GM12878 (cell line): ENCODE measurements around the gene TMIGD3. TPM values are rescaled to one million over a fixed set of nuclear protein-coding genes. Genes with fewer than 3 reads are reported as not detected.

ENCODE experiments used
- ATAC-seq: fragments of 200-7000 bp; cut with Tn5 transposase; 3 replicates; pipeline ENCODE4 v1.9.1; 2020; ENCODE audit warnings: mild to moderate bottlenecking, moderate library complexity
- BruUV-seq: library from RNA; stranded (reverse); fragments of 400-500 nt; replicated peaks from 2 replicates; lab custom pipeline; 2021; lab: Mats Ljungman, UMichigan
- CTCF ChIA-PET: fragments of 300-600 bp; sonication (Branson Sonifier 250); formaldehyde crosslinking; extraction: SDS; loops from one replicate; lab custom pipeline; 2021; ENCODE audit warnings: inconsistent platforms; lab: Yijun Ruan, JAX
- POLR2A ChIA-PET: fragments of 350-600 bp; formaldehyde crosslinking; extraction: SDS; loops from one replicate; lab custom pipeline; 2021; ENCODE audit warnings: inconsistent platforms; lab: Charles Lee
- RAD21 ChIA-PET: fragments of 300-600 bp; sonication (Branson Sonifier 250); formaldehyde crosslinking; loops from one replicate; lab custom pipeline; 2023; ENCODE audit warnings: antibody characterized with exemption; ENCODE audit not compliant: unreplicated experiment; lab: Charles Lee
- SMC1A ChIA-PET: fragments of 300-600 bp; sonication (Branson Sonifier 250); formaldehyde crosslinking; loops from one replicate; lab custom pipeline; 2023; ENCODE audit not compliant: unreplicated experiment, uncharacterized antibody; lab: Charles Lee
- DNase-seq: peaks from one replicate; pipeline ENCODE4 v3.0.0-alpha.2; 2011; ENCODE audit warnings: low read depth, low spot score
- FAIRE-seq: peaks from 3 replicates; lab custom pipeline; 2011; peaks lifted over from hg19 to GRCh38; lab: Jason Lieb, UNC
- H2AFZ ChIP-seq: 2 replicates; pipeline ENCODE4 v1.6.0; 2011; ENCODE audit warnings: low read depth, low read length, control low read depth; ENCODE audit not compliant: control insufficient read depth
- H3K27ac ChIP-seq: 2 replicates; pipeline ENCODE4 v1.5.1; 2011; ENCODE audit warnings: control low read depth; ENCODE audit not compliant: control insufficient read depth, insufficient read depth
- H3K27me3 ChIP-seq, 2 experiments: replicated peaks in 1 of 2; 2 replicates each; pipeline versions ENCODE4 v1.6.0 to v1.6.1; 2011; ENCODE audit warnings: low read length in 1 of 2; ENCODE audit not compliant: control insufficient read depth in 2 of 2, insufficient read depth in 2 of 2
- H3K36me3 ChIP-seq, 2 experiments: 2 replicates each; pipeline ENCODE4 v1.5.1; 2011; ENCODE audit warnings: low read length in 1 of 2; ENCODE audit not compliant: control insufficient read depth in 2 of 2, insufficient read depth in 2 of 2
- H3K4me1 ChIP-seq: 2 replicates; pipeline ENCODE4 v1.6.1; 2011; ENCODE audit warnings: mild to moderate bottlenecking, low read length, moderate library complexity, mixed read lengths; ENCODE audit not compliant: control insufficient read depth, insufficient read depth
- H3K4me2 ChIP-seq: 2 replicates; pipeline ENCODE4 v1.6.0; 2011; ENCODE audit warnings: control low read depth; ENCODE audit not compliant: control insufficient read depth, insufficient read depth
- H3K4me3 ChIP-seq: fragments of 200-600 bp; sonication (generic); 2 replicates; pipeline ENCODE4 v1.5.1; 2016
- H3K79me2 ChIP-seq: 2 replicates; pipeline ENCODE4 v1.6.0; 2011; ENCODE audit warnings: low read length; ENCODE audit not compliant: control insufficient read depth, insufficient read depth
- H3K9ac ChIP-seq: 2 replicates; pipeline ENCODE4 v1.8.0; 2011; ENCODE audit warnings: low read length, control low read depth, mixed read lengths; ENCODE audit not compliant: control insufficient read depth, insufficient read depth
- H3K9me3 ChIP-seq: replicated peaks from 3 replicates; pipeline ENCODE4 v1.5.1; 2011; ENCODE audit warnings: mild to moderate bottlenecking, low read length; ENCODE audit not compliant: control insufficient read depth, insufficient read depth
- H4K20me1 ChIP-seq: 2 replicates; pipeline ENCODE4 v1.6.0; 2011; ENCODE audit not compliant: control insufficient read depth, insufficient read depth
- BACH1 ChIP-seq: fragments of 450-650 bp; IDR thresholded peaks from 2 replicates; pipeline ENCODE4 v1.6.1; 2017; ENCODE audit warnings: mild to moderate bottlenecking, borderline replicate concordance
- NFYB ChIP-seq: IDR thresholded peaks from 2 replicates; pipeline ENCODE4 v1.6.1; 2011; ENCODE audit warnings: low read depth, mild to moderate bottlenecking, low read length, improper control_type of control experiment, moderate library complexity; ENCODE audit not compliant: insufficient read depth
- SP1 ChIP-seq: IDR thresholded peaks from one replicate; pipeline ENCODE4 v1.6.1; 2011; ENCODE audit warnings: low read depth, low read length
- TCF3 ChIP-seq: IDR thresholded peaks from 2 replicates; pipeline ENCODE4 v1.6.1; 2012; ENCODE audit warnings: low read depth, mild to moderate bottlenecking, low read length, borderline replicate concordance; ENCODE audit not compliant: insufficient read depth
- WGBS: methylation state at CpG from one replicate; pipeline ENCODE4 v1.1.6; 2016; ENCODE audit warnings: low lambda C conversion rate; ENCODE audit not compliant: insufficient replicate concordance, insufficient coverage; ENCODE audit errors: missing lambda C conversion rate; 5-methylcytosine and 5-hydroxymethylcytosine counted together
- in situ Hi-C: fragments of 300-500 bp; cut with MboI; formaldehyde crosslinking; loops from 9 replicates; pipeline ENCODE4 v1.14.3; 2018; ENCODE audit warnings: mixed read lengths
- intact Hi-C: fragments of 100-400 bp; cut with micrococcal nuclease; formaldehyde crosslinking; loops from one replicate; pipeline ENCODE4 v1.14.2; 2022; ENCODE audit not compliant: unreplicated experiment
- polyA plus RNA-seq, 11 experiments: library from polyadenylated mRNA; depleted of rRNA in 4 of 11; unstranded in 6 of 11; stranded (reverse) in 5 of 11; fragments of >200 nt; fragmentation: Nextera tagmentation in 4 of 11; fragmentation: Illumina TruSeq in 1 of 11; extraction: Ambion mirVana in 4 of 11; extraction: Trizol in 1 of 11; gene quantifications; 1 replicate in 1 of 11; 2 replicates in 10 of 11; pipeline versions ENCODE4 v1.2.1 to v1.2.3, GENCODE V29; 2011 to 2016; ENCODE audit warnings: inconsistent platforms in 2 of 11, missing spikeins in 2 of 11, low read depth in 1 of 11
- total RNA-seq, 4 experiments: library from RNA; depleted of rRNA in 3 of 4; stranded (reverse); fragments of >200 nt in 3 of 4; fragmentation: Illumina TruSeq in 1 of 4; extraction: Trizol in 1 of 4; gene quantifications; 2 replicates each; pipeline versions ENCODE4 v1.2.1 to v1.2.3, GENCODE V29; 2013 to 2021

TMIGD3 gene
- total and polyA plus RNA-seq, 10 of the 15 experiments (the other 5 are each of a cell fraction or from before 2014, with no cell fraction given) = 0.17 TPM; not detected in 9

GRCh38 chr1:111540928-111541327, 37.5 kb upstream of the TMIGD3 start (continued):
- TF ChIP-seq BACH1 (no peak), TCF3 (no peak), SP1 (no peak)

- Histone ChIP-seq H3K4me3 (no peak overlapping the region), H3K79me2 (no peaks in the 10 kb centered on the region), H4K20me1 (no peaks in the 10 kb centered on the region), H3K36me3 (no peaks in the 10 kb centered on the region), H3K4me1 (no peaks in the 10 kb centered on the region), H2AFZ (no peak overlapping the region), H3K27me3 (no peaks in the 10 kb centered on the region), H3K9me3 (no peaks in the 10 kb centered on the region), H3K27ac (no peak overlapping the region), H3K4me2 (no peak overlapping the region), H3K9ac (no peak overlapping the region)
- no peak for ATAC-seq
- in situ Hi-C loops (no loop called here), intact Hi-C loops (no loop called here)
- POLR2A ChIA-PET = no interaction called here
- WGBS = 64% methylated on average over 6 of the region's 6 CpGs
- RAD21 ChIA-PET = no interaction called here
- no TSS peak for BruUV-seq
- no peak for DNase-seq
- FAIRE-seq = no peak
- SMC1A ChIA-PET = no interaction called here
- CTCF ChIA-PET = no interaction called here
- no peak for TF ChIP-seq NFYB
Observed at GRCh38 chr1:111538343-111539025, 35.1 kb upstream of the TMIGD3 start.
